ENCODE measurements around the gene TMED10. TPM values are rescaled to one million over a fixed set of nuclear protein-coding genes. Genes with fewer than 3 reads are reported as not detected.

Gene TMED10
- polyA plus RNA-seq, 1 of the 3 experiments (the other 2 are of a cell fraction): 168 TPM

GRCh38 chr14:75223664-75224154 lies 47.3 kb upstream of the TMED10 start:
- CTCF ChIA-PET: no interaction called here
- 78% methylated on average over 4 of the region's 4 CpGs for WGBS (ENCODE audit: low lambda C conversion rate)
- H3K27me3 ChIP-seq (ENCODE audit: insufficient read depth): no peaks in the 10 kb centered on the region
- H3K9ac ChIP-seq: no peak overlapping the region
- H3K36me3 ChIP-seq (replicated peaks in 1 of 2; ENCODE audit: control insufficient read depth in 1 of 2, insufficient read depth in 2 of 2, low read length in 1 of 2): no peaks in the 10 kb centered on the region
- no peaks in the 10 kb centered on the region for H3F3A ChIP-seq (replicated peaks; ENCODE audit: insufficient read depth)
- POLR2A ChIA-PET: no interaction called here
- no peaks in the 10 kb centered on the region for H3K79me2 ChIP-seq (ENCODE audit: insufficient read depth)
- H4K20me1 ChIP-seq (ENCODE audit: insufficient read depth): no peaks in the 10 kb centered on the region
- no peak overlapping the region for H3K4me3 ChIP-seq (ENCODE audit: low read depth in 2 of 2, low read length in 1 of 2)
- no peaks in the 10 kb centered on the region; a peak in 2 of 4 replicates for H3K4me1 ChIP-seq (ENCODE audit: control insufficient read depth in 1 of 2, insufficient read depth in 2 of 2, low read depth in 1 of 2, low read length in 1 of 2)
- TF ChIP-seq SIN3A (IDR thresholded peaks at IDR 0.05; ENCODE audit: borderline replicate concordance, low read depth, low read length): no peak
- TF ChIP-seq TCF12 (IDR thresholded peaks at IDR 0.05): no peak
- TF ChIP-seq GABPA (IDR thresholded peaks at IDR 0.05; ENCODE audit: low read depth): no peak
- no peak for TF ChIP-seq RXRA (IDR thresholded peaks at IDR 0.05; ENCODE audit: borderline replicate concordance, low read depth)
- TF ChIP-seq RAD21 (IDR thresholded peaks at IDR 0.05; ENCODE audit: low read length): no peak
- no peak for TF ChIP-seq MEF2A (IDR thresholded peaks at IDR 0.05; ENCODE audit: borderline replicate concordance, low read depth)
- no peak for TF ChIP-seq FOSL2 (IDR thresholded peaks at IDR 0.05; ENCODE audit: borderline replicate concordance, low read depth)
- TF ChIP-seq FOXM1 (IDR thresholded peaks at IDR 0.05; ENCODE audit: low read depth): no peak
- TF ChIP-seq YY1 (IDR thresholded peaks at IDR 0.05; ENCODE audit: low read depth): no peak
- TF ChIP-seq CHD2 (IDR thresholded peaks at IDR 0.05; ENCODE audit: low read length, partially characterized antibody): no peak
- TF ChIP-seq EZH2phosphoT487 (IDR thresholded peaks at IDR 0.05; ENCODE audit: borderline replicate concordance, low read depth): no peak
- TF ChIP-seq ZBTB33 (IDR thresholded peaks at IDR 0.05; ENCODE audit: borderline replicate concordance, low read depth): no peak
- no peak for TF ChIP-seq TAF1 (IDR thresholded peaks at IDR 0.05; ENCODE audit: borderline replicate concordance, low read depth, low read length)
- TF ChIP-seq REST (IDR thresholded peaks at IDR 0.05; ENCODE audit: low read depth, low read length): no peak
- TF ChIP-seq USF1 (IDR thresholded peaks at IDR 0.05; ENCODE audit: borderline replicate concordance, low read depth): no peak
- no peak for TF ChIP-seq MXI1 (IDR thresholded peaks at IDR 0.05; ENCODE audit: low read depth, low read length)
- TF ChIP-seq ELF1 (IDR thresholded peaks at IDR 0.05): no peak
- TF ChIP-seq NFIC (IDR thresholded peaks at IDR 0.05; ENCODE audit: borderline replicate concordance): no peak
- no peak overlapping the region for H3K4me2 ChIP-seq
- DNase-seq: no peak
- H2AFZ ChIP-seq (ENCODE audit: low read depth): no peak overlapping the region
- no peaks in the 10 kb centered on the region for H3K9me2 ChIP-seq
- no peak overlapping the region for H3K27ac ChIP-seq (ENCODE audit: low read depth in 2 of 2, low read length in 1 of 2)
- no peaks in the 10 kb centered on the region for H3K9me3 ChIP-seq
